HEK293 (cell line): Measurements from ENCODE around the gene PPP2R3A.

Source experiments
- CTCF ChIA-PET: fragments of 350-600 bp; formaldehyde crosslinking; extraction: SDS; loops from one replicate; lab custom pipeline; 2021; ENCODE audit warnings: antibody characterized with exemption; lab: Yijun Ruan, JAX
- POLR2A ChIA-PET: fragments of 300-600 bp; formaldehyde crosslinking; extraction: SDS; loops from one replicate; lab custom pipeline; 2020; ENCODE audit warnings: antibody characterized with exemption, inconsistent platforms; lab: Yijun Ruan, JAX
- H3K27ac ChIP-seq: fragments of 200-500 bp; sonication (Bioruptor generic); 2 replicates; pipeline ENCODE4 v1.5.1; 2014; ENCODE audit warnings: low read depth, low read length, control low read depth, inconsistent platforms; ENCODE audit errors: extremely low read depth
- H3K36me3 ChIP-seq, 2 experiments: fragments of 200-500 bp in 1 of 2; sonication (Bioruptor generic) in 1 of 2; 1 replicate in 1 of 2; 2 replicates in 1 of 2; pipeline ENCODE4 v1.5.1; 2014 to 2017; ENCODE audit warnings: inconsistent platforms in 2 of 2, low read length in 2 of 2; ENCODE audit not compliant: control insufficient read depth in 2 of 2, insufficient read depth in 1 of 2
- H3K4me1 ChIP-seq: fragments of 200-500 bp; sonication (Bioruptor generic); 2 replicates; pipeline ENCODE4 v1.5.1; 2014; ENCODE audit warnings: mild to moderate bottlenecking, low read length, inconsistent platforms; ENCODE audit not compliant: control insufficient read depth, insufficient read depth
- H3K4me3 ChIP-seq: 2 replicates; pipeline ENCODE4 v1.5.1; 2011; ENCODE audit warnings: low read depth, mild to moderate bottlenecking, control low read depth, low read length, moderate library complexity
- H3K9me3 ChIP-seq: fragments of 200-500 bp; sonication (Bioruptor generic); 2 replicates; pipeline ENCODE4 v1.5.1; 2014; ENCODE audit warnings: low read depth, low read length, inconsistent platforms; ENCODE audit not compliant: control insufficient read depth, insufficient read depth
- GLI4 ChIP-seq: fragments of 450-650 bp; formaldehyde crosslinking; IDR thresholded peaks from 2 replicates; pipeline ENCODE4 v1.5.1; 2016; ENCODE audit warnings: missing biosample characterization, missing genetic modification characterization
- HOXA7 ChIP-seq: sonication (generic); formaldehyde crosslinking; IDR thresholded peaks from 2 replicates; pipeline ENCODE4 v1.8.1; 2022; ENCODE audit warnings: missing genetic modification reagents, borderline replicate concordance
- MEIS1 ChIP-seq: sonication (generic); formaldehyde crosslinking; IDR thresholded peaks from 2 replicates; pipeline ENCODE4 v1.8.1; 2022; ENCODE audit warnings: missing genetic modification reagents, mild to moderate bottlenecking, borderline replicate concordance
- REPIN1 ChIP-seq: fragments of 450-650 bp; formaldehyde crosslinking; IDR thresholded peaks from 2 replicates; pipeline ENCODE4 v1.5.1; 2017; ENCODE audit warnings: missing biosample characterization, missing genetic modification characterization, low read depth
- ZBTB20 ChIP-seq: fragments of 450-650 bp; formaldehyde crosslinking; IDR thresholded peaks from 2 replicates; pipeline ENCODE4 v1.5.1; 2016; ENCODE audit warnings: missing biosample characterization, missing genetic modification characterization
- ZBTB26 ChIP-seq: fragments of 450-650 bp; formaldehyde crosslinking; optimal IDR thresholded peaks from 2 replicates; pipeline ENCODE3; 2016; ENCODE audit warnings: missing biosample characterization, mild to moderate bottlenecking, missing genetic modification characterization
- ZBTB44 ChIP-seq: fragments of 450-650 bp; IDR thresholded peaks from 2 replicates; pipeline ENCODE4 v1.5.1; 2018; ENCODE audit warnings: missing biosample characterization, mild to moderate bottlenecking, missing genetic modification characterization
- ZBTB8A ChIP-seq: fragments of 450-650 bp; formaldehyde crosslinking; IDR thresholded peaks from 2 replicates; pipeline ENCODE4 v1.5.1; 2016; ENCODE audit warnings: missing biosample characterization, missing genetic modification characterization
- ZNF335 ChIP-seq: fragments of 450-650 bp; formaldehyde crosslinking; conservative IDR thresholded peaks from 2 replicates; pipeline ENCODE4 v1.5.1; 2016; ENCODE audit warnings: missing biosample characterization, missing genetic modification characterization
- ZNF366 ChIP-seq: fragments of 450-650 bp; formaldehyde crosslinking; conservative IDR thresholded peaks from 2 replicates; pipeline ENCODE4 v1.5.1; 2016; ENCODE audit warnings: missing biosample characterization, missing genetic modification characterization
- ZNF423 ChIP-seq: fragments of 450-650 bp; formaldehyde crosslinking; IDR thresholded peaks from 2 replicates; pipeline ENCODE4 v1.5.1; 2016; ENCODE audit warnings: missing biosample characterization, missing genetic modification characterization
- ZNF549 ChIP-seq: fragments of 450-650 bp; IDR thresholded peaks from 2 replicates; pipeline ENCODE4 v1.5.1; 2018; ENCODE audit warnings: missing biosample characterization, missing genetic modification characterization, mild to moderate bottlenecking, inconsistent platforms, moderate library complexity
- ZNF555 ChIP-seq: fragments of 450-650 bp; formaldehyde crosslinking; conservative IDR thresholded peaks from 2 replicates; pipeline ENCODE4 v1.5.1; 2017; ENCODE audit warnings: missing biosample characterization, mild to moderate bottlenecking, missing genetic modification characterization, inconsistent platforms
- ZNF701 ChIP-seq: fragments of 450-650 bp; formaldehyde crosslinking; IDR thresholded peaks from 2 replicates; pipeline ENCODE4 v1.5.1; 2016; ENCODE audit warnings: missing biosample characterization, missing genetic modification characterization
- ZNF707 ChIP-seq: fragments of 450-650 bp; formaldehyde crosslinking; IDR thresholded peaks from 2 replicates; pipeline ENCODE4 v1.5.1; 2016; ENCODE audit warnings: missing biosample characterization, missing genetic modification characterization
- ZXDB ChIP-seq: fragments of 450-650 bp; formaldehyde crosslinking; IDR thresholded peaks from 2 replicates; pipeline ENCODE4 v1.5.1; 2016; ENCODE audit warnings: missing biosample characterization, missing genetic modification characterization

PPP2R3A gene

GRCh38 chr3:135966271-135966961 lies 888 bp downstream of the PPP2R3A start:
- H3K9me3 ChIP-seq: no peaks in the 10 kb centered on the region
- H3K4me3 ChIP-seq: peak overlapping the region; percentile 78
- POLR2A ChIA-PET: interaction anchor here (0.6 to 0.9 kb wide), 2 partner anchors 39 to 56 kb away, joined by 4 read pairs; no protein-coding TSS in a partner anchor
- TF ChIP-seq ZNF335 (tag by site-specific recombination) (peak; percentile 63), ZXDB (tag by site-specific recombination) (peak; percentile 8; the same call in 1 of the 2 replicates), ZBTB8A (tag by site-specific recombination) (peak; percentile 5; the same call in 1 of the 2 replicates), ZBTB20 (tag by site-specific recombination) (peak; percentile 59; the same call in 1 of the 2 replicates), REPIN1 (tag by site-specific recombination) (no peak), ZNF549 (tag by site-specific recombination) (no peak), ZBTB26 (tag by site-specific recombination) (peak; percentile 20)
- CTCF ChIA-PET: interaction anchor here (1.3 to 1.9 kb wide), 2 partner anchors 47 to 76 kb away, joined by 3 to 5 read pairs; no protein-coding TSS in a partner anchor
- peak overlapping the region; percentile 59 for H3K27ac ChIP-seq
- H3K36me3 ChIP-seq: no peaks in the 10 kb centered on the region
- H3K4me1 ChIP-seq: peaks cover 7% of the 10 kb centered on the region; the same call in 1 of the 2 replicates

GRCh38 chr3:135966962-135967274 lies 1.4 kb downstream of the PPP2R3A start:
- POLR2A ChIA-PET: no interaction called here
- H3K9me3 ChIP-seq: no peaks in the 10 kb centered on the region
- H3K4me3 ChIP-seq: peak overlapping the region; percentile 78
- no peaks in the 10 kb centered on the region for H3K36me3 ChIP-seq
- TF ChIP-seq ZNF366 (tag by site-specific recombination): no peak
- TF ChIP-seq MEIS1 (CRISPR knock-in tag): no peak
- no peak for TF ChIP-seq HOXA7 (CRISPR knock-in tag)
- TF ChIP-seq, all 188 proteins: peak for 0
- CTCF ChIA-PET: interaction anchor here (1.3 to 1.9 kb wide), 2 partner anchors 47 to 76 kb away, joined by 3 to 5 read pairs; no protein-coding TSS in a partner anchor
- Histone ChIP-seq H3K4me1 (peaks cover 7% of the 10 kb centered on the region; the same call in 1 of the 2 replicates), H3K27ac (no peak overlapping the region)

- H3K27ac ChIP-seq: no peak overlapping the region
- no peak overlapping the region for H3K4me3 ChIP-seq
- no peak for TF ChIP-seq ZNF707 (tag by site-specific recombination)
- TF ChIP-seq ZNF555 (tag by site-specific recombination): no peak
- TF ChIP-seq ZNF335 (tag by site-specific recombination): no peak
- no peak for TF ChIP-seq ZNF701 (tag by site-specific recombination)
- no peak for TF ChIP-seq GLI4 (tag by site-specific recombination)
- no peak for TF ChIP-seq ZBTB44
- no peak for TF ChIP-seq ZNF423 (tag by site-specific recombination)
- ChIA-PET CTCF (interaction anchor here (1.9 kb wide), 1 partner anchor 75 kb away, joined by 5 read pairs; no protein-coding TSS in a partner anchor), POLR2A (no interaction called here)
- H3K9me3 ChIP-seq: no peaks in the 10 kb centered on the region
- peaks cover 7% of the 10 kb centered on the region; the same call in 1 of the 2 replicates for H3K4me1 ChIP-seq
- no peaks in the 10 kb centered on the region for H3K36me3 ChIP-seq
These were observed 2.3 kb downstream of the PPP2R3A start for GRCh38 chr3:135967867-135968266.
